ENCODE data around the gene KCNN4. TPM values are rescaled to one million over a fixed set of nuclear protein-coding genes. Genes with fewer than 3 reads are reported as not detected.

The KCNN4 gene
- total RNA-seq, 1 experiment from 2014 or later = 0.26 TPM

GRCh38 chr19:43751466-43752220 lies 29.1 kb downstream of the KCNN4 start:
- peaks cover 12% of the 10 kb centered on the region for H3K23me2 ChIP-seq (ENCODE audit: insufficient read length, low read depth, low read length, poor library complexity, severe bottlenecking)
- no peak overlapping the region for H3K23ac ChIP-seq (ENCODE audit: insufficient read length, low read depth, low read length)
- H3K79me1 ChIP-seq (ENCODE audit: insufficient read depth, low read depth, low read length, poor library complexity, severe bottlenecking) = no peaks in the 10 kb centered on the region
- H3K27ac Mint-ChIP-seq = no peak overlapping the region
- no peak overlapping the region for H3K27ac ChIP-seq (ENCODE audit: insufficient read length, low read depth, low read length)
- H2AFZ ChIP-seq (ENCODE audit: low read length) = no peak overlapping the region
- H4K5ac ChIP-seq (ENCODE audit: insufficient read length, low read depth, low read length) = no peak overlapping the region
- no peak overlapping the region for H3K4ac ChIP-seq (ENCODE audit: low read depth, low read length)
- TF ChIP-seq, protein P1, sequence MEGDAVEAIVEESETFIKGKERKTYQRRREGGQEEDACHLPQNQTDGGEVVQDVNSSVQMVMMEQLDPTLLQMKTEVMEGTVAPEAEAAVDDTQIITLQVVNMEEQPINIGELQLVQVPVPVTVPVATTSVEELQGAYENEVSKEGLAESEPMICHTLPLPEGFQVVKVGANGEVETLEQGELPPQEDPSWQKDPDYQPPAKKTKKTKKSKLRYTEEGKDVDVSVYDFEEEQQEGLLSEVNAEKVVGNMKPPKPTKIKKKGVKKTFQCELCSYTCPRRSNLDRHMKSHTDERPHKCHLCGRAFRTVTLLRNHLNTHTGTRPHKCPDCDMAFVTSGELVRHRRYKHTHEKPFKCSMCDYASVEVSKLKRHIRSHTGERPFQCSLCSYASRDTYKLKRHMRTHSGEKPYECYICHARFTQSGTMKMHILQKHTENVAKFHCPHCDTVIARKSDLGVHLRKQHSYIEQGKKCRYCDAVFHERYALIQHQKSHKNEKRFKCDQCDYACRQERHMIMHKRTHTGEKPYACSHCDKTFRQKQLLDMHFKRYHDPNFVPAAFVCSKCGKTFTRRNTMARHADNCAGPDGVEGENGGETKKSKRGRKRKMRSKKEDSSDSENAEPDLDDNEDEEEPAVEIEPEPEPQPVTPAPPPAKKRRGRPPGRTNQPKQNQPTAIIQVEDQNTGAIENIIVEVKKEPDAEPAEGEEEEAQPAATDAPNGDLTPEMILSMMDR (conservative IDR thresholded peaks at IDR 0.05) = no peak
- H3T11ph ChIP-seq (ENCODE audit: low read length) = no peak overlapping the region
- no peak overlapping the region for H2BK5ac ChIP-seq (ENCODE audit: insufficient read length, low read length)
- peaks cover 20 to 57% (median 47%) of the 10 kb centered on the region in 3 experiments for H3K36me3 Mint-ChIP-seq (ENCODE audit: insufficient read depth in 1 of 3, low read depth in 3 of 3)
- H3K56ac ChIP-seq (ENCODE audit: insufficient read length, low read depth, low read length) = no peak overlapping the region
- DNase-seq = no peak
- 0 out of 2 replicates have a peak, but pooled peaks cover 3% of the 10 kb centered on the region for H3K79me2 ChIP-seq (ENCODE audit: insufficient read depth, low read length)
- H3K27me3 Mint-ChIP-seq (ENCODE audit: low read depth) = no peaks in the 10 kb centered on the region
- peaks cover 10 to 19% of the 10 kb centered on the region in 2 experiments for H3K4me1 Mint-ChIP-seq
- no peaks in the 10 kb centered on the region for H3K4me1 ChIP-seq (ENCODE audit: insufficient read depth, low read length)
- H2BK12ac ChIP-seq (ENCODE audit: insufficient read length, low read depth, low read length) = no peak overlapping the region
- H2AK5ac ChIP-seq (ENCODE audit: insufficient read length, low read length) = no peak overlapping the region
- H4K20me1 ChIP-seq (ENCODE audit: control insufficient read depth, insufficient read depth, insufficient read length) = no peaks in the 10 kb centered on the region
- H2BK20ac ChIP-seq (ENCODE audit: low read depth, low read length, poor library complexity, severe bottlenecking) = no peak overlapping the region
- WGBS (ENCODE audit: extremely low coverage, insufficient read length, low lambda C conversion rate) = no CpG with 5 or more reads among the region's 4 CpGs
- H3K14ac ChIP-seq (ENCODE audit: insufficient read depth, low read length) = no peak overlapping the region
- H4K8ac ChIP-seq (replicated peaks; ENCODE audit: insufficient read length, low read depth, low read length) = no peak overlapping the region
- H4K91ac ChIP-seq (ENCODE audit: insufficient read length, low read depth, low read length) = no peak overlapping the region
- no peak overlapping the region for H3K18ac ChIP-seq (ENCODE audit: insufficient read length, low read depth, low read length)
- no peaks in the 10 kb centered on the region; the same call in 1 of the 2 replicates for H3K27me3 ChIP-seq (ENCODE audit: insufficient read depth, low read length)
- H2BK15ac ChIP-seq (ENCODE audit: low read depth, low read length) = no peak overlapping the region
- no peak overlapping the region for H3K4me2 ChIP-seq (ENCODE audit: insufficient read depth, insufficient read length, low read length)
- no peak overlapping the region for H2BK120ac ChIP-seq (ENCODE audit: low read depth, low read length, poor library complexity, severe bottlenecking)
- H3K9me3 ChIP-seq (ENCODE audit: control insufficient read depth, low read depth, low read length) = no peaks in the 10 kb centered on the region
- no peak overlapping the region for H3K9ac ChIP-seq (ENCODE audit: extremely low read depth, insufficient read length, low read length)
- no peak overlapping the region for H3K4me3 Mint-ChIP-seq
- no peaks in the 10 kb centered on the region; a peak in 2 of 5 replicates for H3K9me3 Mint-ChIP-seq
